IMR-90 (cell line): Measurements from ENCODE around the gene KLF11. TPM values are rescaled to one million over a fixed set of nuclear protein-coding genes. Genes with fewer than 3 reads are reported as not detected.
A peak's percentile ranks its signal among the peaks of the same experiment; 100 is the strongest.

Experiments
- ATAC-seq: fragments of 200-7000 bp; cut with Tn5 transposase; 2 replicates; pipeline ENCODE4 v1.9.1; 2020; ENCODE audit warnings: low read depth, mild to moderate bottlenecking, moderate library complexity
- BruUV-seq: library from RNA; stranded (reverse); fragments of 400-500 nt; replicated peaks from 2 replicates; lab custom pipeline; 2021; lab: Mats Ljungman, UMichigan
- CTCF ChIA-PET: fragments of 300-600 bp; formaldehyde crosslinking; extraction: SDS; loops from one replicate; lab custom pipeline; 2021; ENCODE audit warnings: antibody characterized with exemption; lab: Yijun Ruan, JAX
- POLR2A ChIA-PET: fragments of 300-600 bp; sonication (Branson Sonifier 250); formaldehyde crosslinking; loops from one replicate; lab custom pipeline; 2022; ENCODE audit warnings: antibody characterized with exemption; ENCODE audit not compliant: unreplicated experiment; lab: Charles Lee
- DNase-seq: peaks from one replicate; pipeline ENCODE4 v3.0.0; 2013
- H2AFZ ChIP-seq: replicated peaks from 2 replicates; pipeline ENCODE3; 2013; ENCODE audit warnings: low read length, mild to moderate bottlenecking; ENCODE audit not compliant: poor library complexity
- H2AK5ac ChIP-seq: 2 replicates; pipeline ENCODE4 v1.6.1; 2013; ENCODE audit warnings: low read depth, low read length, inconsistent platforms
- H2AK9ac ChIP-seq: replicated peaks from 2 replicates; pipeline ENCODE3; 2013; ENCODE audit warnings: mild to moderate bottlenecking, low read depth, low read length, moderate library complexity; ENCODE audit not compliant: poor library complexity
- H2BK120ac ChIP-seq: 2 replicates; pipeline ENCODE4 v1.6.1; 2013; ENCODE audit warnings: low read depth, low read length, inconsistent platforms
- H2BK15ac ChIP-seq: 3 replicates; pipeline ENCODE4 v1.6.1; 2013; ENCODE audit warnings: low read depth, low read length, inconsistent platforms
- H2BK20ac ChIP-seq: 2 replicates; pipeline ENCODE4 v1.6.1; 2013; ENCODE audit warnings: low read depth, mild to moderate bottlenecking, inconsistent platforms, low read length, moderate library complexity
- H2BK5ac ChIP-seq: 2 replicates; pipeline ENCODE4 v1.6.1; 2013; ENCODE audit warnings: mild to moderate bottlenecking, low read depth, low read length, inconsistent platforms; ENCODE audit not compliant: poor library complexity, severe bottlenecking
- H3K14ac ChIP-seq: replicated peaks from 2 replicates; pipeline ENCODE4 v1.6.1; 2013; ENCODE audit warnings: low read depth, low read length, inconsistent platforms
- H3K18ac ChIP-seq: 2 replicates; pipeline ENCODE4 v1.6.1; 2013; ENCODE audit warnings: low read depth, low read length, control low read depth
- H3K23ac ChIP-seq: 2 replicates; pipeline ENCODE4 v1.6.1; 2013; ENCODE audit warnings: low read depth, low read length, inconsistent platforms
- H3K27ac ChIP-seq: 2 replicates; pipeline ENCODE4 v1.5.1; 2013; ENCODE audit warnings: mild to moderate bottlenecking, control low read depth, low read length; ENCODE audit not compliant: insufficient read depth
- H3K27me3 ChIP-seq: 2 replicates; pipeline ENCODE4 v1.6.1; 2013; ENCODE audit warnings: low read length; ENCODE audit not compliant: control insufficient read depth, insufficient read depth
- H3K36me3 ChIP-seq: 2 replicates; pipeline ENCODE4 v1.6.1; 2013; ENCODE audit warnings: low read length, mixed read lengths; ENCODE audit not compliant: control insufficient read depth, insufficient read depth
- H3K4ac ChIP-seq: 2 replicates; pipeline ENCODE4 v1.6.1; 2013; ENCODE audit warnings: low read depth, low read length, inconsistent platforms
- H3K4me1 ChIP-seq: 2 replicates; pipeline ENCODE4 v1.6.1; 2013; ENCODE audit warnings: low read length, mixed read lengths; ENCODE audit not compliant: control insufficient read depth, insufficient read depth
- H3K4me2 ChIP-seq: 2 replicates; pipeline ENCODE4 v1.6.1; 2013; ENCODE audit warnings: low read depth, mild to moderate bottlenecking, control low read depth, low read length, moderate library complexity
- H3K4me3 ChIP-seq: 2 replicates; pipeline ENCODE4 v1.5.1; 2013; ENCODE audit warnings: low read depth, mild to moderate bottlenecking, control low read depth, low read length, moderate library complexity; ENCODE audit not compliant: insufficient read depth
- H3K56ac ChIP-seq: 2 replicates; pipeline ENCODE4 v1.6.1; 2013; ENCODE audit warnings: low read length, inconsistent platforms; ENCODE audit not compliant: insufficient read depth; ENCODE audit errors: extremely low read depth
- H3K79me1 ChIP-seq, 2 experiments: 2 replicates each; pipeline ENCODE4 v1.6.1; 2013; ENCODE audit warnings: low read length in 2 of 2, inconsistent platforms in 1 of 2, low read depth in 1 of 2
- H3K9ac ChIP-seq: 2 replicates; pipeline ENCODE4 v1.6.1; 2013; ENCODE audit warnings: low read depth, low read length, control low read depth
- H3K9me1 ChIP-seq: 2 replicates; pipeline ENCODE4 v1.6.1; 2013; ENCODE audit warnings: low read length, inconsistent platforms; ENCODE audit not compliant: insufficient read depth
- H3K9me3 ChIP-seq: 2 replicates; pipeline ENCODE4 v1.6.1; 2013; ENCODE audit warnings: low read length; ENCODE audit not compliant: control insufficient read depth, insufficient read depth
- H4K20me1 ChIP-seq: 2 replicates; pipeline ENCODE4 v1.6.1; 2013; ENCODE audit warnings: low read length, inconsistent platforms; ENCODE audit not compliant: insufficient read depth
- H4K5ac ChIP-seq: 2 replicates; pipeline ENCODE4 v1.6.1; 2013; ENCODE audit warnings: mild to moderate bottlenecking, low read depth, low read length, control low read depth
- H4K8ac ChIP-seq, 2 experiments: 2 replicates each; pipeline ENCODE4 v1.6.1; 2013; ENCODE audit warnings: low read depth in 2 of 2, low read length in 2 of 2, control low read depth in 1 of 2, inconsistent platforms in 1 of 2
- H4K91ac ChIP-seq: 2 replicates; pipeline ENCODE4 v1.6.1; 2013; ENCODE audit warnings: low read depth, low read length, inconsistent platforms; ENCODE audit not compliant: insufficient read depth
- CHD1 ChIP-seq: IDR thresholded peaks from 2 replicates; pipeline ENCODE4 v1.6.1; 2012; ENCODE audit warnings: low read depth, low read length, improper control_type of control experiment
- MAFK ChIP-seq: IDR thresholded peaks from 2 replicates; pipeline ENCODE4 v1.6.1; 2012; ENCODE audit warnings: low read depth, low read length, improper control_type of control experiment
- MAZ ChIP-seq: IDR thresholded peaks from 2 replicates; pipeline ENCODE4 v1.6.1; 2012; ENCODE audit warnings: low read depth, mild to moderate bottlenecking, low read length, improper control_type of control experiment, moderate library complexity, borderline replicate concordance
- NFE2L2 ChIP-seq: fragments of 150-350 bp; IDR thresholded peaks from 2 replicates; pipeline ENCODE4 v1.6.1; 2016; ENCODE audit warnings: low read depth, mild to moderate bottlenecking, low read length
- RCOR1 ChIP-seq: IDR thresholded peaks from 2 replicates; pipeline ENCODE4 v1.6.1; 2012; ENCODE audit warnings: mild to moderate bottlenecking, low read length, improper control_type of control experiment; ENCODE audit not compliant: insufficient replicate concordance
- RFX5 ChIP-seq: IDR thresholded peaks from 2 replicates; pipeline ENCODE4 v1.8.0; 2012; ENCODE audit warnings: low read depth, mild to moderate bottlenecking, low read length, moderate library complexity
- SMC3 ChIP-seq: fragments of 150-350 bp; IDR thresholded peaks from 2 replicates; pipeline ENCODE4 v1.6.1; 2016; ENCODE audit warnings: low read depth, mild to moderate bottlenecking, antibody characterized with exemption, low read length, moderate library complexity
- WGBS, 2 experiments: methylation state at CpG; one replicate each; pipeline versions ENCODE4 v1.1.5 to v1.1.7; 2013; ENCODE audit warnings: missing lambda C conversion rate in 2 of 2; ENCODE audit not compliant: insufficient read length in 1 of 2; ENCODE audit errors: extremely low coverage in 2 of 2; 5-methylcytosine and 5-hydroxymethylcytosine counted together
- dilution Hi-C: fragments of 300-500 bp; cut with HindIII; formaldehyde crosslinking; loops from one replicate; pipeline ENCODE4 v1.14.3; 2018; ENCODE audit warnings: low sequenced_read_pairs; ENCODE audit not compliant: unreplicated experiment
- in situ Hi-C: fragments of 300-500 bp; cut with MboI; formaldehyde crosslinking; loops from 3 replicates; pipeline ENCODE4 v1.14.3; 2019; ENCODE audit warnings: low sequenced_read_pairs, inconsistent platforms, mixed read lengths
- intact Hi-C: fragments of 100-400 bp; cut with micrococcal nuclease; formaldehyde crosslinking; loops from 2 replicates; pipeline ENCODE4 v1.10.0; 2022
- polyA plus RNA-seq, 3 experiments: library from polyadenylated mRNA; depleted of rRNA; stranded (reverse); fragments of >200 nt; gene quantifications; 2 replicates each; pipeline ENCODE4 v1.2.3, GENCODE V29; 2012; ENCODE audit warnings: low replicate concordance in 1 of 3
- total RNA-seq: library from RNA; depleted of rRNA; stranded (reverse); fragments of >200 nt; gene quantifications from 2 replicates; pipeline ENCODE4 v1.2.3, GENCODE V29; 2012
- TF ChIP-seq, protein P1 (sequence below): conservative IDR thresholded peaks from 2 replicates; pipeline ENCODE4 v1.5.1; 2012; ENCODE audit warnings: mild to moderate bottlenecking, low read depth, low read length, improper control_type of control experiment

The KLF11 gene
- total and polyA plus RNA-seq, 2 of the 4 experiments (the other 2 are of a cell fraction): 2.0 to 2.4 TPM

DNA sequence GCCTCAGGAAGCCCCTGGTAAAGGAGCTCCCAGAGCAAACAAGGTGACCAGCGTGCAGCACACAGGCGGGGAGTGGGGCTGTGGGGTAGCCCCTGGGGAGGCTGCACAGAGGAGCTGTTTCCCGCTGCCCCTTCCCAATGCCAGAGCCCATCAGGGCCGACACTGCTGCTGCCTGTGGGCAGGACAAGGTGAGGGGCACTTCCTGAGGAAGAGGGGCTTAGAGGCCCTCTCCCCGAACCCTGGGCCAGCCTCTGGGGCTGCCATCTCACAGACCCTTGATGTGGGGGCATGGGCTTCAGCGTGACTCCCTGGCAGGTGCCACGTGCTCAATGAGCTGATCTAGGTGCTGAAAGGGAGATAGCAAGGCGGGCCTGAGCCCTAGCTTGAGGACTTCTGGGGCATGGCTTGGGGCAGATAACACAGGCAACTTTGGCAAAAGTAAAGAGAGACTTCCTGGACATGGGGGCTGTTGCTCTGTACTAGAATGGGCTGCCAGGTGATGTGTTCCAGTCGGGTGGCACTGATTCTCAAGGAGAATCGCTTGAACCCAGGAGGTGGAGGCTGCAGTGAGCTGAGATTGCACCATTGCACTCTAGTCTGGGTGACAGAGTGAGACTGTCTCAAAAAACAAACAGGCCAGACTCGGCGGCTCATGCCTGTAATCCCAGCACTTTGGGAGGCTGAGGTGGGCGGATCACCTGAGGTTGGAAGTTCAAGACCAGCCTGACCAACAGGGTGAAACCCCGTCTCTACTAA lies 9.9 kb upstream of the KLF11 start:
- Histone ChIP-seq H3K56ac (no peak overlapping the region), H2AK5ac (no peak overlapping the region), H2AK9ac (no peak overlapping the region), H3K9me3 (no peaks in the 10 kb centered on the region), H3K23ac (no peak overlapping the region), H3K4me2 (no peak overlapping the region), H3K9ac (no peak overlapping the region), H4K5ac (no peak overlapping the region), H2BK120ac (no peak overlapping the region), H4K20me1 (no peaks in the 10 kb centered on the region), H2BK15ac (no peak overlapping the region), H2BK5ac (no peak overlapping the region), H3K14ac (no peak overlapping the region), H3K4me1 (peaks cover 6% of the 10 kb centered on the region; the same call in 1 of the 2 replicates), H3K27ac (no peak overlapping the region), H2BK20ac (no peak overlapping the region), H2AFZ (peak overlapping the region; percentile 49), H3K27me3 (no peaks in the 10 kb centered on the region), H3K18ac (no peak overlapping the region), H4K8ac (no peak overlapping the region), H3K4ac (no peak overlapping the region), H3K79me1 (no peaks in the 10 kb centered on the region), H3K4me3 (no peak overlapping the region), H3K36me3 (no peaks in the 10 kb centered on the region), H4K91ac (no peak overlapping the region), H3K9me1 (peaks cover 4% of the 10 kb centered on the region; the same call in 1 of the 2 replicates)
- no TSS peak for BruUV-seq
- ATAC-seq: no peak
- DNase-seq: no peak
- POLR2A ChIA-PET: interaction anchor here (0.5 kb wide), 1 partner anchor 8 kb away, joined by 8 read pairs; no protein-coding TSS in a partner anchor
- WGBS, 2 experiments: 77% methylated on average over 6 of the region's 14 CpGs; no CpG with 5 or more reads in 1 of the 2 experiments
- dilution Hi-C loops (no loop called here), intact Hi-C loops (no loop called here), in situ Hi-C loops (no loop called here)
- CTCF ChIA-PET: no interaction called here
- TF ChIP-seq NFE2L2 (no peak), CHD1 (no peak), MAZ (no peak), RFX5 (no peak), RCOR1 (no peak), MAFK (no peak), SMC3 (no peak)
- TF ChIP-seq, protein P1, sequence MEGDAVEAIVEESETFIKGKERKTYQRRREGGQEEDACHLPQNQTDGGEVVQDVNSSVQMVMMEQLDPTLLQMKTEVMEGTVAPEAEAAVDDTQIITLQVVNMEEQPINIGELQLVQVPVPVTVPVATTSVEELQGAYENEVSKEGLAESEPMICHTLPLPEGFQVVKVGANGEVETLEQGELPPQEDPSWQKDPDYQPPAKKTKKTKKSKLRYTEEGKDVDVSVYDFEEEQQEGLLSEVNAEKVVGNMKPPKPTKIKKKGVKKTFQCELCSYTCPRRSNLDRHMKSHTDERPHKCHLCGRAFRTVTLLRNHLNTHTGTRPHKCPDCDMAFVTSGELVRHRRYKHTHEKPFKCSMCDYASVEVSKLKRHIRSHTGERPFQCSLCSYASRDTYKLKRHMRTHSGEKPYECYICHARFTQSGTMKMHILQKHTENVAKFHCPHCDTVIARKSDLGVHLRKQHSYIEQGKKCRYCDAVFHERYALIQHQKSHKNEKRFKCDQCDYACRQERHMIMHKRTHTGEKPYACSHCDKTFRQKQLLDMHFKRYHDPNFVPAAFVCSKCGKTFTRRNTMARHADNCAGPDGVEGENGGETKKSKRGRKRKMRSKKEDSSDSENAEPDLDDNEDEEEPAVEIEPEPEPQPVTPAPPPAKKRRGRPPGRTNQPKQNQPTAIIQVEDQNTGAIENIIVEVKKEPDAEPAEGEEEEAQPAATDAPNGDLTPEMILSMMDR: no peak
